SU-DHL-6 (cell line): ENCODE data around the gene XRRA1.

Source experiments
- EZH2phosphoT487 ChIP-seq: fragments of 200-600 bp; sonication (generic), shearing (Covaris generic); conservative IDR thresholded peaks from 2 replicates; pipeline ENCODE4 v1.6.1; 2018; ENCODE audit warnings: mild to moderate bottlenecking, antibody characterized with exemption, low read length, moderate library complexity, mixed read lengths
- TF ChIP-seq, protein P1 (sequence below): fragments of 200-600 bp; sonication (generic); IDR thresholded peaks from one replicate; pipeline ENCODE4 v1.5.1; 2017; ENCODE audit warnings: antibody characterized with exemption, mild to moderate bottlenecking, low read length, moderate library complexity; ENCODE audit not compliant: insufficient read depth, poor library complexity, severe bottlenecking

DNA sequence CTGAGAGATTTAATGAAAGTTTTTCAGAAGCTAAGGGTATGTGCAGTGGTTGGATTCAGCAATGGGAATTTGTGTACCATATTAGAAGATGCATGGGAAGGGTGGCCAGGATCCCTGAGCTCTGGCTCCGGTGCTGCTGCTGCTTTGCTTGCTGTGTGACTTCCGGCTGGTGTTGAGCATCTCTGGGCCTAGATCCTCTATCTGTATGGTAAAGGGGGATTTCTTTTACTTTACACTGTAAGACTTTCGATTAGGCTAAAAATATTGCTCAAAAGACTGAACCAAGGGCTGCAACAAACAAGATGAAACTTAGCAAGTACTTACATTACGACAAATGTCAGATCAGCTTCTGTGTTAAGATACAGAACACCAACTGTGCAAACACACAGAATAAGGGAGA is 39.1 kb downstream of the XRRA1 start:
- TF ChIP-seq, protein P1, sequence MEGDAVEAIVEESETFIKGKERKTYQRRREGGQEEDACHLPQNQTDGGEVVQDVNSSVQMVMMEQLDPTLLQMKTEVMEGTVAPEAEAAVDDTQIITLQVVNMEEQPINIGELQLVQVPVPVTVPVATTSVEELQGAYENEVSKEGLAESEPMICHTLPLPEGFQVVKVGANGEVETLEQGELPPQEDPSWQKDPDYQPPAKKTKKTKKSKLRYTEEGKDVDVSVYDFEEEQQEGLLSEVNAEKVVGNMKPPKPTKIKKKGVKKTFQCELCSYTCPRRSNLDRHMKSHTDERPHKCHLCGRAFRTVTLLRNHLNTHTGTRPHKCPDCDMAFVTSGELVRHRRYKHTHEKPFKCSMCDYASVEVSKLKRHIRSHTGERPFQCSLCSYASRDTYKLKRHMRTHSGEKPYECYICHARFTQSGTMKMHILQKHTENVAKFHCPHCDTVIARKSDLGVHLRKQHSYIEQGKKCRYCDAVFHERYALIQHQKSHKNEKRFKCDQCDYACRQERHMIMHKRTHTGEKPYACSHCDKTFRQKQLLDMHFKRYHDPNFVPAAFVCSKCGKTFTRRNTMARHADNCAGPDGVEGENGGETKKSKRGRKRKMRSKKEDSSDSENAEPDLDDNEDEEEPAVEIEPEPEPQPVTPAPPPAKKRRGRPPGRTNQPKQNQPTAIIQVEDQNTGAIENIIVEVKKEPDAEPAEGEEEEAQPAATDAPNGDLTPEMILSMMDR = no peak
- no peak for TF ChIP-seq EZH2phosphoT487
